Stimulated activated CD8-positive, alpha-beta memory T cell treated with anti-CD3 and anti-CD28 coated beads, Interleukin-7, amount 100 ng/mL, for 4 hours (primary cell): Measurements from ENCODE around the gene PDE4C.

Experiments used
- DNase-seq, 2 donors: peaks; one replicate each; pipeline ENCODE4 v3.0.0-alpha.2; 2020; ENCODE audit warnings: low read depth in 2 of 2

PDE4C gene

DNA sequence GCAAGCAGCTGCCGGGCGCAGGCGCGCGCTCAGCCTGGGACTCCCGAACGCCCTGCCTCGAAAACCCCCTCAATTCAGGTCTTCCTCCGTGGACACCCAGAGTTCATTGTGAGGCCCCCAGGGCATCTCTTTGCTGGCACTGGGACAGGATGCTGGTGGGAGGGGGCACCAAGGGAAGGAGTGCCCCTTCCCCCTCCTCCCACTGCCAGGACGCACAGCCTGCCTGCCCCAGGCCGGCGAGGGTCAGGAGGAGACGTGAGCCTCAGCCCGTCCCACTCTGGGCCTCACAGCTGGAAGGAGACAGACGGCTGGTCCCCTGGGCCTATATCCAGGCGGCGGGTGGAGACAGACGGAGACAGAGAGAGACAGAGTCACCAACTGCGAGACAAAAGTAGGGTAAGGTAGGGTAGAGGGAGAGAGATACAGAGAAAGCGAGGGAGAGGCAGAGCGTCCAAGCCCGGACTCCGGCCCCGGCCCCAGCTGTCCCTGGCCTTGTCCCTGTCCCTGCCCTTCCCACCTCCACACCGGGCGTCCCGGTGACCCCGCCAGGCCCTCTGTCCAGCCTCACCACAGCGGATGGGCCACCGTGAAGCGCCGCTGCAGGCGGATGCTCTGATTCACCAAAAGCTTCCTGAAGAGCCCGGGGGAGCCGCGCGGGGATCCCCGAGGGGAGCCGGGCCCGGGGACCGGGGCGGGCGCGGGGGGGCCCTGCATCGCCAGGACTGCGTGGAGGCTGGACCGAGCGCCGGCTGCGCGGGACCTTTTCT is at the start of gene PDE4C:
TSS of gene PDE4C (minus strand) at position 737 of the 767 bp plus-strand sequence. CDS start at position 714, 23 bp downstream.
- no peak for DNase-seq

GRCh38 chr19:18274781-18275356 is 48.6 kb upstream of the PDE4C start:
- DNase-seq = no peak

DNA sequence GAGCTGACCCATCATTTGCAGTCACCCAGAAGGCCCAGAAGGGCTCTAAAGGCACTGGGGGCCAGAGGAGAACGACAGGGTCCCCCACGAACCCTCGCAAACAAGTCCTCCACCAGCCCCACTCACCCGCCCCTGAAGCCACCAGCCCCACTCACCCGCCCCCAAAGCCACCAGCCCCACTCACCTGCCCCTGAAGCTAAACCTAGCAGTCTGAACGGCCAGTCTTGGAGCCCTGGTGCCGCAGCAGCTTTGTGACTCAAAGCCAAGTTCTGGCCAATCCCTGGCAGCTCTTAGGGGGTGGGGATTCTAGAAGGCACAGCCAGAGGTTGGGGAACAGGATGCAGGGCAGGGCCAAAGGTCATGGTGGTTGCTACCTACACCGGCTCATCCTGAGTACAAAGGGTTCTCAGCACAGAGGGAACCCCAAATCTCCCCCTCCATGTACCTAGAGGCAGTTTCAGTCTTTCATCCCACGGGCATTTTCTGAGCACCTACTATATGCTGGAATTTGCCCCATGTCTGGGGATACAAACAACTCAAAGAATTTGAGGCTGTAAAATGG is 48.1 kb upstream of the PDE4C start, which contains the start of gene IQCN:
TSS of gene IQCN (minus strand) at position 234 of the 562 bp plus-strand sequence. CDS start 4,974 bp downstream, outside the sequence.
- no peak for DNase-seq

GRCh38 chr19:18273561-18274218 is 47.5 kb upstream of the PDE4C start:
- DNase-seq = no peak

GRCh38 chr19:18271433-18271841 is 45.2 kb upstream of the PDE4C start:
- no peak for DNase-seq

DNA sequence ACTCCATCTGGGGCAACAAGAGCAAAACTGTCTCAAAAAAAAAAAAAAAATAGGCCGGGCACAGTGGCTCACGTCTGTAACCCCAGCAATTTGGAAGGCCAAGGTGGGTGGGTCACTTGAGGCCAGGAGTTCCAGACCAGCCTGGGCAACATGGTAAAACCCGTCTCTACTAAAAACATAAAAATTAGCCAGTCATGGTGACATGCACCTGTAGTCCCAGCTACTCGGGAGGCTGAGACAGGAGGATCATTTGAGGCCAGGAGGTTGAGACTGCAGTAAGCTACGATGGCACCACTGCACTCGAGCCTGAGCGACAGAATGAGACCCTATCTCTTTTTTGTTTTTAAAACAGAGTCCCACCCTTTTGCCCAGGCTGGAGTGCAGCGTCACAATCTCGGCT is 44.1 kb upstream of the PDE4C start:
- DNase-seq = no peak

- no peak for DNase-seq
These were observed 43.0 kb upstream of the PDE4C start for GRCh38 chr19:18269070-18269723.

DNA sequence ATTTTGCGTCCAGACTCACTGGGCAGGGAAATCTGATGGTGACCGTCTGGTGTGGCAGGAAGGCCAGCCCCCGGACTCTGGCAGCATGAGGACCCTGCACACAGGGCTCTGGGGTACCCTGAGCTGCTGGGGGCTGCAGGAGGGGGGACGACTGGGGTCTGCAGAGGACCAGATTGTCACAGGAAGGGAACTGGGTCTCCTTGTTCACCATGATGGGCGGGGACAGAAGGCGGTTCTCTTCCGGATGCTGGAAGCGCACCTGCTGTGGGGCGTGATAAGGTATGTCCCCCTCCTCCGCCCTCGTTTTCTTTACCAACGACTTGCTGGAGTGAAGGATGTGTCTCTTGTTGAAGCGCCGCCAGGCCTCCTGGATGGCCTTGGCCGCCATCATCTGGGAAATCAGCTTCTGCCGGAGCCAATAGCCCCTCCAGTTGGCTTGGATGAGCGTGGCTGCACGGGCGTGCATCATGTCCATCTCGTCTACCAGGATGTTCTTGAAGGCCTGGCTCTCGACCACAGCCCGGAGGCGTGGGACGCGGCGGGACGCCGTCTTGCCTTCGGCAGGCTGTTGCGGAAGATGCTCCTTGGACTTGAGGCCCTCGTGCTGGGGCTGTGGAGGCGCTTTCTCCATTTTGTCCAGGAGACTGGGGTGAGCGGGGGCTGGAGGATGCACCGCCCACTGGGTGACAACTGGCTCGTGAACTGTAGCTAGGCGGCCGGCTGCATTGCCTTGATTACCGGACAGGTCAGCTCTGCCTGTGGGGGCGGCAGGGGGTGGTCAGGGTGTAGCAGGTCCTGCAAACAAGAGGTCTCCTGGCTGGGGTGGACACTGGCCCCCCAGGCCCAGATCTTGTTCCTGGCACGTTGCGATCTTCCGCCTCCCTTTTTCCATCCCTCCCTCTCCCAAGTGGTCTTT is 40.8 kb upstream of the PDE4C start:
- no peak for DNase-seq

GRCh38 chr19:18265582-18265981 is 39.3 kb upstream of the PDE4C start:
- DNase-seq = no peak

DNA sequence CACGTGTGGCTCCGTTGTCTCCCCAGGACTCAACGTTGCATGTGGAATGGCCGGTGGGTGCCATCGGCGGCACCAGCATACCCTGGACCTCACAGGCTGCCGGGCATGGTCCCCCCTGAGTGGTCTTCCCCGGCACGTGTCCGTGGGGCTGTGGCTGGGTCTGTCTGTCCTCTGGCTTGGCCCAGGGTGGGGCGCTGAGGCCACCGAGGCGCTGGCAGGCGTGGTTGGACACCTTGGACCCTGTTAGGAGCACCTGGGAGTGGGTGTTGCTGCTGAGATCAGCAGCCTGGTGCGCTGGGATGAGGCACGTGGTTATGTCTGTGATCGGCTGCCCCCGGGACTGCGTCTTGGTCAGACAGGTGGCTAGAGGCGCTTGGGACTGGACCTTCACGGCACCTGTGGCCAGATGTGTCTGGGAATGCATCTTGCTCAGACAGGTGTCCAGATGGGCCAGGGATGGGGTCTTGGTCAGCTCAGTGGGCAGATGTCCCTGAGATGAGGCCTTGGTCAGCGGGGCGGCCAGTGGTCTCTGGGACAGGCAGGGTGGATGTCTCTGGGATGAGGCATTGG is 38.8 kb upstream of the PDE4C start:
- no peak for DNase-seq

GRCh38 chr19:18264137-18264854 is 38.1 kb upstream of the PDE4C start:
- DNase-seq = no peak

- no peak for DNase-seq
These were observed 37.3 kb upstream of the PDE4C start for GRCh38 chr19:18263324-18264136.

DNA sequence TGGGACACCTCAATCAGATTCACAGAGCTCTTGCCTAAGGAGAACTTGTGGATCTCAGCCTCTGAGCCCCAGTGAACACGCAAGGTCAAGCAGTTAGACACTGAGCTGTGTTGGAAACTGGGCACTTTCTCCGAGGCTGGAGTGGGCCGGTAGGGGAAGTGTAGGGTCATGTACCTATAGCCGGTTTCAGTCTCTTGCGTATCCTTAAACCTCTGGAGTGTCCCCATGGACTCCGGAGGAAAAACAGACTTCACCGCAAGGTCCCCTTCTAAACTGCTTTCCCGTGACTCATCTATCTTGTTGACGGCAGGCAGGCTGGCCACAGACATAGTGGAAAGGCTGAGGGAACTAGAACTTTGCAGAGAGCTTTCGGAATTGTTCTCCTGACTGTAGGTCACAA is 36.7 kb upstream of the PDE4C start:
- no peak for DNase-seq

- no peak for DNase-seq
These were observed 35.9 kb upstream of the PDE4C start for GRCh38 chr19:18262144-18262543.

DNA sequence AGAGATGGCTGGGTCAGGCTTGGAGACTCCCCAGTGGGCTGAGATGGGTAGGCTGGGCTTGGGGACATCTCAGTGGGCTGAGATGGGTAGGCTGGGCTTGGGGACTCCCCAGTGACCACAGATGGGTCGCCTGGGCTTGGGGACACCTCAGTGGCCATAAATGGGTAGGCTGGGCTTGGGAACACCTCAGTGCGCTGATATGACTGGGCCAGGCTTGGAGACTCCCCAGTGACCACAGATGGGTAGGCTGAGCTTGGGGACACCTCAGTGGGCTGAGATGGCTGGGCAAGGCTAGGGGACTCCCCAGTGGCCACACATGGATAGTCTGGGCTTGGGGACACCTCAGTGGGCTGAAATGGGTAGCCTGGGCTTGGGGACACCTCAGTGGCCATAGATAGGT is 35.2 kb upstream of the PDE4C start:
- no peak for DNase-seq

- no peak for DNase-seq
These were observed 33.7 kb upstream of the PDE4C start for GRCh38 chr19:18259893-18260292.

DNA sequence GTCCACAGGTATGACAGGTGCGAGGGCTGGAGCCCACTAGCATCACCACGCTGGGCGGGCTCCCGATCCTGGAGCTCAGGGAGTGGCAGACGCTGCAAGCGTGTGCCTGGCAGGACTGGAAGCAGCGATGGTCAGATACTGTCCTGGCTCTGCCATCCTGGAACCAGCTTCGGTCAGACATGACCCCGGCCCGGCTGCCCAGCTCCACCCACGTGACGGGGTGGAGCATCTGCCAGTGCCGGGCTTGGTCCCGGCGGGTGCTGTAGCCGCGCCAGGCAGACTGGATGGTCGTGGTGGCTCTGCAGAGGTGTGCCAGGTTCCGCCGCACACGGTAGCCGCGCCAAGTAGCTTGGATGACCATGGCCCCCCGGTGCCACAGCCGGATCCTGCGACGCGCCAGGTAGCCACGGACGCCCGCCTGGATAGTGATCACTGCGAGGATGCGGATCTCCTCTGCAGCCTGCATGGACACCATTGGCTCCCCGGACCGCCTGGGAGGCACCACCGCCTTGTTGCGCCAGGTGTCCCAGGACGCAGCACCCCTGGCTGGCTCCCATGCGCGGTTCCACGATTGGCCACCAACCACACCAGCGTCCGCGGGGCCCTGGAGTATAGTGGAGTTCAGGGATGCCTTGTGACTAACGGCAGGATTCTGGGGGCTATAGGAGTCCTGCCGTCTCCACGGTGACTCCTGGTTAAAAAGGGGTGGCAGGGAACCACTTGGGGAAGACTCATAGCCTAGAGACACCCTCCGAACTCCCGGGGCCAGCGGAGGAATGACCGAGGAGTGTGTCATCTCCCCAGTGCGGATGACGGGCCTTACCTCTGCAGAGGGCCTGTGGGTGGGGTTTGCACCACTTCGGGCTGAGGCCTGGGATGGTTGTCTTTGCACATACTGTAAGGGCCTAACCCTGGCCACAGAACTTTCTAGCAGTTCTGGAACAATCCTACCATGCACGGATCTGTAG is 31.5 kb upstream of the PDE4C start:
- no peak for DNase-seq
